Femur (tissue), 1 donor: ENCODE results near the gene DIO1.

Source experiments
- DNase-seq: peaks from one replicate; pipeline ENCODE4 v3.0.0-alpha.2; 2017

The DIO1 gene

DNA sequence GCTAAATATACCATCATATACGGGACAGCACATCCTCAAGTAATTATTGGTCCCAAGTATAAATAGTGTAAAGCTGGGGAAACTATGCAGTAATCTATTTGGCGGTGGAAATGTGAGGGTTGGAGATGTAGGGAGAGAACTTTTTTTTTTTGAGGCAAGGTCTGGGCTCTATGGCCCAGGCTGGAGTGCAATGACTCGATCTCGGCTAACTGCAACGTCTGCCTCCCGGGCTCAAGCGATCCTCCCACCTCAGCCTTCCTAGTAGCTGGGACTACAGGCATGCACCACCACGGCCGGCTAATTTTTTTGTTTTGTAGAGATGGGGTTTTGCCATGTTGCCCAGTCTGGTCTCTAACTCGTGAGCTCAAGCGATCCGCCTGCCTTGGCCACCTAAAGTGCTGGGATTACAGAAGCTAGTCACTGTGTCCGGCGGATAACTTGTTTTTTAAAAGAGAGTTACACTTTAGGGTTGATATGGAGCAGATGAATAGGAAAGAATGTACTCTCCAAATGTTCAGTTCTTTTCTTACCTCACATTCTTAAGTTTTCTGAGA is 49.6 kb downstream of the DIO1 start:
- DNase-seq, result no peak

- DNase-seq, result no peak
Observed at GRCh38 chr1:53944469-53945182, 50.6 kb downstream of the DIO1 start.

DNA sequence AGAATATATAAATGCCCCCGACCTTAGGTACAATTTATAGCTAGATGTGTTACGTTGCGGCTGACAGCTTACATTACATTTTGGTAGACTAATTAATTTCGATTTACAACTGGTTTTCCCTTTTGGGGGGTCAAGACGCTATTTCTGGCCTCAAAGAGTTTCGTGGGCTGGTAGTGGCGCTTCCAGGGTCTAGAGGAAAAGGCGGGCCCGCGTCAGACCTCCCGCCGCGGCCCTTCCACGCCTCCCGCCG is 51.1 kb downstream of the DIO1 start:
- DNase-seq, result no peak

DNA sequence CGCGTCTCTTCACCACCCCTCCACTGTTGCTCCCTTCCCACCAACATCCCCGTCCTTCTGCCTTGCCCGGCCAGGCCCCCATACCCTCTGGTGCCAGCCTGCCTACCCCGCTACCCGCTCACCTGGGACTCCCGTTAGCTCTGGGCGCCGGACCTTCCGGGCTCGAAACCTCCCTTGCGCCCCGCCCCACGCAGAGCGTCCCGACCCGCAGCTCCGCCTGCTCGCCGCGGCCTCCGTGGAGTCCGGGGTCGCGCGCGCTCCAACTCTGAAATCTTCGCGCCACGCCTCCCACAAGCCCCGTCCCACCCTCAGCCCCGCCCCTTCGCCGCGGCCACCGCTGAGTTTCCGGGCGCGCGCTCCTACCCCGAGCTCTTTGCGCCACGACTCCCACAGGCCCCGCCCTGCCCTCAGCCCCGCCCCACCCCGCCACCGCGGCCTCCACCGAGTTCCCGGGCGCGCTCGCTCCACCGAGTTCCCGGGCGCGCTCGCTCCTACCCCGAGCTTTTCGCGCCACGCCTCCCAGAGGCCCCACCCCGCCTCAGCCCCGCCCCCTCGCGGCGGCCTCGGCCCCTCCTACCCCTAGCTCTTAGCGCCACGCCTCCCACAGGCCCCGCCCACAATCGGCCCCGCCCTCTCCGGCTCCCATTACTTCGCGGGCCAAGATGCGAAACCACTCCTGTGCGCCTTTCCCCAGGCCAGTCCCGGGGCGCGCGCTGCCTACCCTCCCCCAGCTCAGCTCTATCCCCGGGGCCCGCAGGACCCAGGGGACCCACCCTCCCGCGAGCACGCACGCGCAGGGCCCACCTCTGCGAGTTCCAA is 51.7 kb downstream of the DIO1 start, which contains the start of gene IFT25:
Gene IFT25 (minus strand): TSS at position 267 of the 819 bp plus-strand sequence. CDS start 5,617 bp downstream, outside the sequence.
- peak; percentile 99 for DNase-seq

DNA sequence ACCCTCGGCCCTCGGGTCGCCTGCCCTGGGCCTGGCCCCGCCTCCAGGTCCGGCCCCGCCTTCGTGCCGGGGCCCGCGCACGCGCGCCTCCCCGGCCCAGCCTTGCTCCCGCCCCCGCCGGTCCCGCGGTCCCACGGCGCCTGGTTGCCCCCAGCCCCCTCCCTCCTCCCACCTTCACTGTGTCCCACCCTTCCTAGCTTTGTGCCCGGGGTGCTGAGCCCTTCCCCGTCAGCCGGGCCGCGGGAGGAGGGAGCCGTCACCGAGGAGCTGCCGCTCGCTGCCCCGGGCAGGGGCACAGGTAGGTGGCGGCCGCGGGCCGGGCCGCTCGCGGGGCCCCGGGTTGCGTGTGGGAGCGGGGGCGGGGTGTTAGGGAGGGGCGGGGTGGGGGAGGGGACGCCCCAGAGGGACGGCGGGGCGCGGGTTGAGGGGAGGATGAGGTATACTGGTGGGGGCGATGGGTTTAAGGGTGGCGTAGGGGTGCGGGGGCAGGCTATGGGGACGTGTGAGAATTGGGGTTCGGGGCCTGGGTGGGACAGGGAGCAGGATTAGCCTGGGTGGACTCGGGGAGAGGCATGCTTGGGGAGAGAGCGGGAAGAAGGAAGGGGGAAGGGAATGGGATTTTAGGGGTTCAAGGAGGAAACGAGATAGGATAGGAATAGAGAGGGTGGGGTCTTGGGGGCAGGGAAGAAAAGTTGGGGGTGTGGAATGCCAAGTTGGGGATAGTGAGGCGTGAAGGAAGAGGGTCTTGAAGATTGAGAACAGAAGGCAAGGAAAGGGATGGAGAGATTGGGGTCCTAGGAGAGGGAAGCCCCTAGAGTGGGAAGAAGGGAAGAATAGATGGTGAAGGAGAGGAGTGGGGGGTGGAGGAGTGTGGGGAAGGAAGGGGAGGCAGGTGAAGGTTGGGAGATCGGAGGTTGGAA is 52.5 kb downstream of the DIO1 start, which contains the start of gene LRRC42:
Gene LRRC42 (plus strand): TSS at position 99 of the 920 bp plus-strand sequence. CDS start 5,650 bp downstream, outside the sequence.
- DNase-seq, result no peak

GRCh38 chr1:53947172-53947907 is 53.4 kb downstream of the DIO1 start:
- no peak for DNase-seq

DNA sequence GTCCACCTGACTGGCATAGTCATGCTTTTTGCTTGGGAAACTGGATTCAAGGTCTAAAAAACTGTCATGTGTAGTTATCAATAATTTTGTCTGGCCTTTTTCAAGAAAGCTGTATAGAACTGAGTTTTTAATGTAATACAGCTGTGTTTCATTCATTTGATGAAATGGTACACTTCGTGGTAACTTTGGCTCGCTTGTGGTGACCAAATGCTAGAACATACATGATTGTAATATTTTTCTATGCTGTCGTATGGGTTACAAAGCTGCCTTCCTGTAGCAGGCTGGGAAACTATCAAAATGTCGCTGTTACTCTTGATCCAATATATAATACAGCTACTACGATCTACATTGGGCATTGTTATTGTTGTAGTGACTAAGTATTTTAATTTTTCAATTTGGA is 54.3 kb downstream of the DIO1 start:
- no peak for DNase-seq

DNA sequence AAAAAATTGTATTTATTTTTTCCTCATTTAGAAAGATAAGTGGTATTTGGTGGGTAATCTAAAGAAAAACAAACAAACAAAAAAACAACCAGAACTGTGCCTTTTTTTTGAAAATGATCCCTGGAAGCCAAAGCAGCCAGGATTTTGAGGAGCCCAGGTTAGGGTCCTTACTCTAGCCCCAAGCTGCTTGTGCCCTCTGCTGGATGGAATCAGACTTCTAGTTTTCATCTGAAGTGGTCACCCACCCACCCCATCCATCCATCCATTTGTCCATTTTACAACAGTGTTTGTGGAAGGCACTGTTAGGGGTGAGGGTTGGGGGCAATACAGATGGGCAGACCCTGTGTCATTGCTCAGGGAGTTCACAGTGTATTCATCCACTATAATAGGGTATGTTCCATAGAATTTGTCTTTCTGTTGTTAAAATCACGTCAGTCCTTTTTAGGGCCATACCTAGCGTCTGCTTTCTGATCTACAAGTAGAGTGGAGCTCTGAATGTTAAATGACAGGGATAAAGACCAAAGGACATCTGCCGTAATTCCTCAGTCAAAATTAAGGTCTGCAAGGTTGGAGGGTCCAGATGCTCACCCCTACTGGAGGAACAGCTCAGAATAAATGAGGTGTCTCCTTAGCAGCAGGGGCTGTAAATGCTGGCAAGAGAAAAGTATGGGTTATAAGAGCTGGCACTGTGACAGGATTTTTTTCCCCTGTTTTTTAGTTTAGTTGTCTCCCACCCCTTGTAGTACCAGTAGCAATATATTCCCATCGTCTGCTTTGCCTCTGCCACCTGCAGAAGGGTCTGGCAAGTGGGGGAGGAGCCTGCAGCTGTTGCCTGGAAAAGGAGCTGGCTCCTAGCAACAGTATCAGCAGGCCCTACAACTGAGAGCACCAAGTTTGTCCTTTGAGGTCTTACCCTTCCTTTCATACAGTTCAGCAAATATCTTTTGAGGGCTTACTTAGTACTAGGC is 55.3 kb downstream of the DIO1 start:
- peak; percentile 44 for DNase-seq

DNA sequence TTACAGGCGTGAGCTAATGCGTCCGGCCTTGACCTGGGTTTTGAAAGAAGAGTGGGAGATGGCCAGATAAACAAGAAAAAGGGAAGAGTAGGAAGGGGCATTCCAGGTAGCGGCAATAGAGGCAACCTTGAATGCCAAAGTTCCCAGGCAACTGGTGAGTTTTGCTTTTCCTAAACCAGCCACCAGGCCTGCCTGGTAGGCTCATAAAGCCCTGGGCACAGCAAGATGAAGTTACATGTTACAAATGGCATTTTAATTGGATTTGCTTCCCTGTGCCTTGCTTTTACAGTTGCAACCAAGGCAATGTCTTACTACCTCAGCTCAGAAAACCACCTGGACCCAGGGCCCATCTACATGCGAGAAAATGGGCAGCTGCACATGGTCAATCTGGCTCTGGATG is 57.7 kb downstream of the DIO1 start:
- DNase-seq, result no peak

GRCh38 chr1:53954128-53954527 is 60.1 kb downstream of the DIO1 start:
- no peak for DNase-seq

DNA sequence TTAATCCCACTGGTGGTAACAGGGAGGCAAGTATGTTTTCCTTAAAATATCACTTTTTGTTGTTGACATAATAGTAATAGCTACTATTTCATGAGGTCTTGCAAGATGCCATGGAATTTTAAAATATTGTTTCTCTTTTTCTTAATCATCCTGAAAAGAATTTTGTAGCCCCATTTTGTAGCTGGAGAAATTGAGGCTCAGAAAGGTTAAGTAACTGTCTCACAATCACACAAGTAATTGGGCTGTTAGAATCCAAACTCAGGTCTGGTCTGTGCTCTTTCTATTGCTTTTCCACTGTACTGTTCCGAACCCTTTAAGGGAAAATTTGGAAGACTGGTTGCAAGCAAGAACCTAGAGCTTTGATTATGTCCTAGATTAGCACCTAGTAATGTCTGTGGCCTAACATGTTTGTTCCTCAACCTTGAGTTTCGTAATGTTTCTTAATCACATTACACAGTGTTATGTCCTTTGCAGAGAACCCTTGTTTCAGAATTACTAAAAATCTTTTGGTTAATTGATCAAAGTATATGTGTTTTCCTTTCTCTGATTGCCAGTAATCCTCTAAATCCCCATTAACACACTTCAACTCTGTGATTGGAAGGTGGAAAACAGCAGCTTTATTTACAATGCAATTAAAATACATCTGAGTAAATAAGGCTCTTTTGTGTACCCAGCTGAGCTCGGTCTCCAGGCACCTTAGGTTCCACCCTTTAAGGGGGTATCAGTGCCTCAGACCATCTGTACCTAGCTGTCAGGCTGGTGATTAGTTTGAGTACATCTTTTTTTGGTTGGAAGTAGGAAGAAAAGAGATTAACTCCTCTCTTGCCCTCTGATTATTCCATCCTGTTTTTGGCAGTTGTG is 62.6 kb downstream of the DIO1 start:
- DNase-seq, result no peak

DNA sequence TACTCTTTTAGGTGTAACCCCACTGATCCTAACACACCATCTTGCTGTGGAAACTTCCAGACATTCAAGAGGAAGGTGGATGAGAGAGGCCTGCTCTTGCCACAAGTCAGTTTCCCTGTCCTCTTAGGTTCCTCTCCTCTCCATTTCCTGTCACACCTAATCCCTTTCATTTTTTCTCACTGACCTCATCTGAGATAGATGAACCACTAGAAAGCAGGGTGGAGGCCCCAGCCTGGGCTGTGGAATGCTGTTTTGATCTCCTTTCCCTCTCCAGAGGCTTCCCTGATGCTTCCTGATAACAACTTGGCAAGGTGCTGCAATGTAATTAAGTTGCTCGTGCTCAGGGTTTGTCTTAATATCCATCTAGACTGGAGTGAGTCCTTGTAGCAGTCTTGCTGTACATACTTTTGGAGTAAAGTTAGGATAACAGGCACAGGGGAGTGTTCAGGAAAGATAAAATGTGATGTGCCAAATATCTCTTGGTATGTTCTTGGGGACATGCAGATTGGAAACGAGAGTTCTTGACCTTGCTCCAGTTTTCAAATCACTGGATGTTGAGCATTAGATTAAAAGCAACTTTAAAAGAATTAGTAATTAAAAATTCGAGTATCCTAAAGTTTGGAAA is 63.3 kb downstream of the DIO1 start:
- DNase-seq, result no peak

DNA sequence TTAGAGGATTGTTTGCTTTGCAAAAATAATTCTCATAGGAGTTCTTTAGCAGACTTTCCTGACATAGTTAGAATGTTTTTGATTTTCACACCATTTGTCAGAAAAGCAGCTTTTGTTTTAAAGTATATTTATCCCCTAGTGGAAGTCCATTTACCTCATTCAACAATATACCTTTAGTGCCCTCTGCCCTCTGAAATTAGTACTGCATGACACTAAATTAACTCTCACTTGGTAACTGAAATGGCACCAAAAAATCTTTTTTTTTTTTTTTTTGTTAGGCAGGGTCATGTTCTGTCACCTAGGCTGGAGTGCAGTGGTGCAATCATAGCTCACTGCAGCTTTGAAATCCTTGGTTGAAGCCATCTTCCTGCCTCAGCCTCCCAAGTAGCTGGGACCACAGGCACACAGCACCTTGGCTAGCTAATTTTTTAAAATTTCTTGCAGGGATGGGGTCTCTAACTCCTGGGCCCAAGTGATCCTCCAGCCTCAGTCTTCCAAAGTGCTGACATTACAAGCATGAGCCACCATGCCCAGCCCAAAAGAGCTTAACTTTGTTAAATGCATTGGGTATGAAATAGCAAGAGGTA is 65.8 kb downstream of the DIO1 start:
- DNase-seq, result no peak
